Neuronal stem cell (in vitro differentiated cells): ENCODE data around the gene TMIGD3.

ENCODE experiments used
- DNase-seq: peaks from one replicate; pipeline ENCODE4 v3.0.0-alpha.2; 2013; ENCODE audit warnings: low spot score
- H2AFZ ChIP-seq: one replicate; pipeline ENCODE4 v1.6.1; 2013; ENCODE audit warnings: mild to moderate bottlenecking, low read length, inconsistent platforms
- H2AK5ac ChIP-seq: 2 replicates; pipeline ENCODE4 v1.6.1; 2013; ENCODE audit warnings: low read depth, mild to moderate bottlenecking, inconsistent platforms, low read length, moderate library complexity, mixed read lengths
- H2BK120ac ChIP-seq: 2 replicates; pipeline ENCODE4 v1.6.1; 2013; ENCODE audit warnings: low read depth, mild to moderate bottlenecking, inconsistent platforms, low read length, moderate library complexity, mixed read lengths
- H2BK12ac ChIP-seq: one replicate; pipeline ENCODE4 v1.6.1; 2013; ENCODE audit warnings: low read length, inconsistent platforms
- H2BK15ac ChIP-seq: 2 replicates; pipeline ENCODE4 v1.6.1; 2013; ENCODE audit warnings: mild to moderate bottlenecking, low read length, inconsistent platforms, mixed read lengths
- H2BK5ac ChIP-seq: one replicate; pipeline ENCODE4 v1.6.1; 2013; ENCODE audit warnings: inconsistent platforms, mild to moderate bottlenecking, low read length, moderate library complexity
- H3K14ac ChIP-seq: one replicate; pipeline ENCODE4 v1.6.1; 2013; ENCODE audit warnings: low read length, inconsistent platforms
- H3K18ac ChIP-seq: 2 replicates; pipeline ENCODE4 v1.6.1; 2013; ENCODE audit warnings: low read length, inconsistent platforms
- H3K23ac ChIP-seq: 2 replicates; pipeline ENCODE4 v1.6.1; 2013; ENCODE audit warnings: low read depth, mild to moderate bottlenecking, mixed read lengths, low read length, inconsistent platforms; ENCODE audit not compliant: poor library complexity
- H3K27ac ChIP-seq: replicated peaks from 3 replicates; pipeline ENCODE4 v1.5.1; 2013; ENCODE audit warnings: low read length, inconsistent platforms
- H3K27me3 ChIP-seq, 3 experiments: 2 replicates each; pipeline ENCODE4 v1.6.1; 2013; ENCODE audit warnings: low read length in 3 of 3, mild to moderate bottlenecking in 2 of 3, inconsistent platforms in 1 of 3, low read depth in 1 of 3, mixed read lengths in 1 of 3, moderate library complexity in 1 of 3; ENCODE audit not compliant: control insufficient read depth in 3 of 3, insufficient read depth in 3 of 3
- H3K36me3 ChIP-seq, 2 donors: replicated peaks in 1 of 2; 2 replicates each; pipeline ENCODE4 v1.6.1; 2013; ENCODE audit warnings: low read length in 2 of 2; ENCODE audit not compliant: control insufficient read depth in 2 of 2, insufficient read depth in 2 of 2
- H3K4ac ChIP-seq: 2 replicates; pipeline ENCODE4 v1.6.1; 2013; ENCODE audit warnings: inconsistent platforms, mild to moderate bottlenecking, low read length, moderate library complexity
- H3K4me1 ChIP-seq, 2 donors: 1 replicate in 1 of 2; 2 replicates in 1 of 2; pipeline ENCODE4 v1.6.1; 2013; ENCODE audit warnings: low read length in 2 of 2, low read depth in 1 of 2; ENCODE audit not compliant: control insufficient read depth in 2 of 2, insufficient read depth in 1 of 2
- H3K4me2 ChIP-seq: one replicate; pipeline ENCODE4 v1.6.1; 2013; ENCODE audit warnings: mild to moderate bottlenecking, low read length, inconsistent platforms; ENCODE audit not compliant: insufficient read depth, poor library complexity, severe bottlenecking
- H3K4me3 ChIP-seq, 2 donors: 2 replicates each; pipeline ENCODE4 v1.5.1; 2013; ENCODE audit warnings: low read length in 2 of 2, mild to moderate bottlenecking in 2 of 2, inconsistent platforms in 1 of 2, moderate library complexity in 1 of 2
- H3K79me1 ChIP-seq: one replicate; pipeline ENCODE4 v1.6.1; 2013; ENCODE audit warnings: low read depth, mild to moderate bottlenecking, inconsistent platforms, low read length, moderate library complexity
- H3K9ac ChIP-seq: one replicate; pipeline ENCODE4 v1.6.1; 2013; ENCODE audit warnings: mild to moderate bottlenecking, low read depth, low read length, inconsistent platforms; ENCODE audit not compliant: poor library complexity
- H3K9me3 ChIP-seq, 2 donors: replicated peaks in 1 of 2; 2 replicates each; pipeline versions ENCODE3 to v1.6.1; 2013; ENCODE audit warnings: low read length in 2 of 2, mild to moderate bottlenecking in 2 of 2, inconsistent platforms in 1 of 2, low read depth in 1 of 2, mixed read lengths in 1 of 2, moderate library complexity in 1 of 2; ENCODE audit not compliant: control insufficient read depth in 2 of 2, insufficient read depth in 1 of 2
- H4K8ac ChIP-seq: one replicate; pipeline ENCODE4 v1.6.1; 2013; ENCODE audit warnings: low read depth, mild to moderate bottlenecking, inconsistent platforms, low read length, moderate library complexity
- H4K91ac ChIP-seq: one replicate; pipeline ENCODE4 v1.6.1; 2013; ENCODE audit warnings: low read length, low read depth, mild to moderate bottlenecking, inconsistent platforms; ENCODE audit not compliant: poor library complexity
- WGBS, 2 donors: extraction: QIAGEN DNeasy Blood & Tissue Kit; methylation state at CpG; one replicate each; pipeline ENCODE4 v1.1.7; 2013; ENCODE audit warnings: missing lambda C conversion rate in 2 of 2, mixed read lengths in 1 of 2; ENCODE audit not compliant: insufficient read length in 2 of 2, insufficient replicate concordance in 1 of 2; ENCODE audit errors: extremely low coverage in 2 of 2; 5-methylcytosine and 5-hydroxymethylcytosine counted together

The TMIGD3 gene

DNA sequence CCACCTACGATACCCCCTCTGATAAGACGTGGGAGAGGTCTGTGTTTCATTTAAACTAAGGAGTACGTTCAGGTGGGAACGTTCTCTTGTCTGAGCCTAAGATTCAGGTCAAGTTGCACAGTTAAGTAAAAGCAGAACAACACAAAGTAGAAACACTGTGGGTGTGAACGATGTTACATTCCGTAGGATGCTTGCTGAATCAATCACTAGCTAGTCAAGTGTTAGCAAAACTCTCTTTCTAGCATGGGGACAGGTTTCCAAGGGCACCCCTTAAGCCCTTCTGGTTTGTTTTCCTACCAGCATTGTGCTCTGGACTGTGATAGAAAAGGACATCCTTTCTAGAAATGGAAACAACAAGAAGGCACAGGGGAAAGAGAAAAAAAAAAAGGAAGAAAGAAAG, 16.3 kb downstream of the TMIGD3 start:
- H3K4me1 ChIP-seq = no peaks in the 10 kb centered on the region
- H3K23ac ChIP-seq = no peak overlapping the region

GRCh38 chr1:111486431-111486830, 17.0 kb downstream of the TMIGD3 start:
- no CpG with 5 or more reads among the region's 7 CpGs for WGBS, 2 donors
- Histone ChIP-seq H3K79me1 (no peaks in the 10 kb centered on the region), H2BK5ac (no peak overlapping the region), H3K9ac (peak overlapping the region; percentile 63), H2BK15ac (no peak overlapping the region), H3K23ac (no peak overlapping the region), H2AK5ac (no peak overlapping the region), H3K36me3 (no peaks in the 10 kb centered on the region), H3K14ac (no peak overlapping the region), H3K27ac (no peak overlapping the region), H3K9me3 (no peaks in the 10 kb centered on the region), H3K4me2 (no peak overlapping the region), H2AFZ (no peak overlapping the region), H2BK120ac (no peak overlapping the region), H4K91ac (no peak overlapping the region), H3K4ac (no peak overlapping the region), H3K4me3 (no peak overlapping the region), H2BK12ac (no peak overlapping the region), H3K18ac (no peak overlapping the region), H3K27me3 (peaks cover 0 to 18% (median 0%) of the 10 kb centered on the region in 3 experiments), H4K8ac (no peak overlapping the region), H3K4me1 (no peaks in the 10 kb centered on the region)
- DNase-seq = no peak

More for the DNA sequence above, 16.3 kb downstream of the TMIGD3 start:
- H3K9me3 ChIP-seq = no peaks in the 10 kb centered on the region
- H4K8ac ChIP-seq = no peak overlapping the region
- no CpG with 5 or more reads among the region's 6 CpGs for WGBS, 2 donors
- no peak overlapping the region for H3K18ac ChIP-seq
- DNase-seq = no peak
- H3K36me3 ChIP-seq = no peaks in the 10 kb centered on the region
- no peak overlapping the region for H2BK12ac ChIP-seq
- no peaks in the 10 kb centered on the region for H3K79me1 ChIP-seq
- no peak overlapping the region for H3K4me2 ChIP-seq
- no peak overlapping the region for H2BK15ac ChIP-seq
- H2BK5ac ChIP-seq = no peak overlapping the region
- no peak overlapping the region for H2AFZ ChIP-seq
- H4K91ac ChIP-seq = no peak overlapping the region
- no peak overlapping the region for H2AK5ac ChIP-seq
- H3K27ac ChIP-seq = no peak overlapping the region
- no peak overlapping the region for H3K4ac ChIP-seq
- no peak overlapping the region for H3K4me3 ChIP-seq
- no peak overlapping the region for H3K9ac ChIP-seq
- H2BK120ac ChIP-seq = no peak overlapping the region
- H3K27me3 ChIP-seq = peaks cover 0 to 18% (median 0%) of the 10 kb centered on the region in 3 experiments
- no peak overlapping the region for H3K14ac ChIP-seq

GRCh38 chr1:111484391-111485026, 18.9 kb downstream of the TMIGD3 start:
- Histone ChIP-seq H2AK5ac (no peak overlapping the region), H3K9me3 (no peaks in the 10 kb centered on the region), H2BK120ac (no peak overlapping the region), H3K4ac (no peak overlapping the region), H3K27ac (no peak overlapping the region), H3K4me2 (no peak overlapping the region), H2BK15ac (no peak overlapping the region), H3K23ac (no peak overlapping the region), H3K4me3 (no peak overlapping the region), H2AFZ (no peak overlapping the region), H3K4me1 (no peaks in the 10 kb centered on the region), H3K79me1 (no peaks in the 10 kb centered on the region), H3K14ac (no peak overlapping the region), H3K18ac (no peak overlapping the region), H3K9ac (no peak overlapping the region), H3K27me3 (peaks cover 0 to 16% (median 0%) of the 10 kb centered on the region in 3 experiments), H2BK5ac (no peak overlapping the region), H2BK12ac (no peak overlapping the region), H4K91ac (no peak overlapping the region), H4K8ac (no peak overlapping the region), H3K36me3 (no peaks in the 10 kb centered on the region)
- DNase-seq = no peak

- Histone ChIP-seq H2BK5ac (no peak overlapping the region), H3K18ac (no peak overlapping the region), H3K79me1 (no peaks in the 10 kb centered on the region), H3K4me2 (no peak overlapping the region), H3K27me3 (peaks cover 0 to 13% (median 0%) of the 10 kb centered on the region in 3 experiments), H3K27ac (no peak overlapping the region), H2AFZ (no peak overlapping the region), H3K23ac (no peak overlapping the region), H4K91ac (no peak overlapping the region), H3K9ac (no peak overlapping the region), H2AK5ac (no peak overlapping the region), H3K4me3 (no peak overlapping the region), H4K8ac (no peak overlapping the region), H3K14ac (no peak overlapping the region), H2BK15ac (no peak overlapping the region), H2BK12ac (no peak overlapping the region), H3K4me1 (no peaks in the 10 kb centered on the region), H3K9me3 (no peaks in the 10 kb centered on the region), H3K36me3 (no peaks in the 10 kb centered on the region), H3K4ac (no peak overlapping the region), H2BK120ac (no peak overlapping the region)
- WGBS, 2 donors = no CpG with 5 or more reads among the region's 2 CpGs
- no peak for DNase-seq
These were observed 19.6 kb downstream of the TMIGD3 start for GRCh38 chr1:111483876-111484275.
